ENCODE results near the gene ZMIZ2.

GRCh38 chr7:44713680-44714335 is 34.8 kb upstream of the ZMIZ2 start:
- no peak for TF ChIP-seq CTCF (conservative IDR thresholded peaks at IDR 0.05 in 1 of 2, IDR thresholded peaks at IDR 0.05 in 1 of 2; ENCODE audit: extremely low read depth in 1 of 2, insufficient read depth in 1 of 2, low read depth in 1 of 2, low read length in 2 of 2)
- TF ChIP-seq EZH2 (IDR thresholded peaks at IDR 0.05; ENCODE audit: borderline replicate concordance, low read length), result no peak
